H1 (cell line): Measurements from ENCODE around the gene HCK.

Source experiments
- CEBPB ChIP-seq: IDR thresholded peaks from 2 replicates; pipeline ENCODE4 v1.6.1; 2012; ENCODE audit warnings: low read depth, low read length
- EGR1 ChIP-seq: IDR thresholded peaks from 2 replicates; pipeline ENCODE4 v1.6.1; 2011; ENCODE audit warnings: low read depth, low read length, borderline replicate concordance
- EP300 ChIP-seq, 2 experiments: IDR thresholded peaks; 1 replicate in 1 of 2; 2 replicates in 1 of 2; pipeline ENCODE4 v1.6.1; 2011 to 2012; ENCODE audit warnings: low read depth in 2 of 2, low read length in 2 of 2, mild to moderate bottlenecking in 2 of 2, borderline replicate concordance in 1 of 2, inconsistent platforms in 1 of 2, moderate library complexity in 1 of 2
- EZH2 ChIP-seq: fragments of 200-600 bp; sonication (generic); IDR thresholded peaks from 2 replicates; pipeline ENCODE4 v1.7.1; 2012; ENCODE audit warnings: low read depth, mild to moderate bottlenecking, moderate library complexity, low read length, inconsistent platforms; ENCODE audit not compliant: severe bottlenecking
- SP4 ChIP-seq: IDR thresholded peaks from 2 replicates; pipeline ENCODE4 v1.6.1; 2012; ENCODE audit warnings: low read length, inconsistent platforms
- SRF ChIP-seq: IDR thresholded peaks from 2 replicates; pipeline ENCODE4 v1.6.1; 2011; ENCODE audit warnings: mild to moderate bottlenecking, low read depth, low read length, moderate library complexity
- TF ChIP-seq, protein P1 (sequence below): IDR thresholded peaks from 2 replicates; pipeline ENCODE4 v1.6.1; 2012; ENCODE audit warnings: inconsistent platforms
- TF ChIP-seq, protein P2 (sequence below), 3 experiments: IDR thresholded peaks; 1 replicate in 2 of 3; 2 replicates in 1 of 3; pipeline versions ENCODE4 v1.5.1 to v1.6.1; 2011; ENCODE audit warnings: low read length in 3 of 3, mild to moderate bottlenecking in 3 of 3, inconsistent platforms in 2 of 3, low read depth in 1 of 3, moderate library complexity in 1 of 3; ENCODE audit not compliant: insufficient read depth in 1 of 3; ENCODE audit errors: control extremely low read depth in 1 of 3
- TF ChIP-seq, protein P3 (sequence below): IDR thresholded peaks from 2 replicates; pipeline ENCODE4 v1.6.1; 2011; ENCODE audit warnings: low read depth, mild to moderate bottlenecking, low read length; ENCODE audit not compliant: insufficient read depth
- TF ChIP-seq, protein P4 (sequence below): IDR thresholded peaks from 2 replicates; pipeline ENCODE4 v1.6.1; 2012; ENCODE audit warnings: low read length, inconsistent platforms

DNA sequence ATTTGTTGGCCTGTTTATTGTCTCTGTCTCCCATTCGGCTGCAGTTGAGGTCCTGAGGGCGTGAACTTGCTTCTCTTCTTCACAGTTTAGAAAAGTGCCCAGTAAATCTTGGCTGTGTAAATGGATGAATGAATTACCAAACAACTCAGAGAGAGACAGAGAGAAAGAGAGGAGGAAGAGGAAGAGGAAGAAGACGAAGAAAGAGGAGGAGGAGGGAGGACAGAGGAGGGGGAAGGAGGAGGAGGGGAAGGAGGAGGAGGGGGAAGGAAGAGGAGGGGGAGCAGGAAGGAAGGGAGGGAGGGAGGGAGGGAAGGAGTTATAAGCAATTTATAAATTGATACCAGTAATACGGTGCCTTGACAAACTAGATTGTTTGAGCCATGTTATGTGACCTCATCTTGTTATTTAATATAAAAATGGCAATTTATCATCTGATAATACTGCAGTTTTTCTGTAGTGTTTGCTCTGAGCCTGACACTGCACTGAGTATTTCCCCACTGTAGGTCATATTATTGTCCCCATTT is 18.7 kb downstream of the HCK start:
- TF ChIP-seq SP4 (no peak), EGR1 (no peak), EZH2 (no peak), EP300 (IDR thresholded peaks at IDR 0.05; ENCODE audit: borderline replicate concordance in 1 of 2, low read depth in 2 of 2, low read length in 2 of 2) (no peak), SRF (no peak), CEBPB (no peak)
- TF ChIP-seq, protein P1, sequence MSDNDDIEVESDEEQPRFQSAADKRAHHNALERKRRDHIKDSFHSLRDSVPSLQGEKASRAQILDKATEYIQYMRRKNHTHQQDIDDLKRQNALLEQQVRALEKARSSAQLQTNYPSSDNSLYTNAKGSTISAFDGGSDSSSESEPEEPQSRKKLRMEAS, result no peak
- TF ChIP-seq, protein P2, sequence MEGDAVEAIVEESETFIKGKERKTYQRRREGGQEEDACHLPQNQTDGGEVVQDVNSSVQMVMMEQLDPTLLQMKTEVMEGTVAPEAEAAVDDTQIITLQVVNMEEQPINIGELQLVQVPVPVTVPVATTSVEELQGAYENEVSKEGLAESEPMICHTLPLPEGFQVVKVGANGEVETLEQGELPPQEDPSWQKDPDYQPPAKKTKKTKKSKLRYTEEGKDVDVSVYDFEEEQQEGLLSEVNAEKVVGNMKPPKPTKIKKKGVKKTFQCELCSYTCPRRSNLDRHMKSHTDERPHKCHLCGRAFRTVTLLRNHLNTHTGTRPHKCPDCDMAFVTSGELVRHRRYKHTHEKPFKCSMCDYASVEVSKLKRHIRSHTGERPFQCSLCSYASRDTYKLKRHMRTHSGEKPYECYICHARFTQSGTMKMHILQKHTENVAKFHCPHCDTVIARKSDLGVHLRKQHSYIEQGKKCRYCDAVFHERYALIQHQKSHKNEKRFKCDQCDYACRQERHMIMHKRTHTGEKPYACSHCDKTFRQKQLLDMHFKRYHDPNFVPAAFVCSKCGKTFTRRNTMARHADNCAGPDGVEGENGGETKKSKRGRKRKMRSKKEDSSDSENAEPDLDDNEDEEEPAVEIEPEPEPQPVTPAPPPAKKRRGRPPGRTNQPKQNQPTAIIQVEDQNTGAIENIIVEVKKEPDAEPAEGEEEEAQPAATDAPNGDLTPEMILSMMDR (IDR thresholded peaks at IDR 0.05; ENCODE audit: control extremely low read depth in 1 of 3, insufficient read depth in 1 of 3, low read depth in 1 of 3, low read length in 3 of 3), result no peak
- TF ChIP-seq, protein P3, sequence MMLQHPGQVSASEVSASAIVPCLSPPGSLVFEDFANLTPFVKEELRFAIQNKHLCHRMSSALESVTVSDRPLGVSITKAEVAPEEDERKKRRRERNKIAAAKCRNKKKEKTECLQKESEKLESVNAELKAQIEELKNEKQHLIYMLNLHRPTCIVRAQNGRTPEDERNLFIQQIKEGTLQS, result no peak
- TF ChIP-seq, protein P4, sequence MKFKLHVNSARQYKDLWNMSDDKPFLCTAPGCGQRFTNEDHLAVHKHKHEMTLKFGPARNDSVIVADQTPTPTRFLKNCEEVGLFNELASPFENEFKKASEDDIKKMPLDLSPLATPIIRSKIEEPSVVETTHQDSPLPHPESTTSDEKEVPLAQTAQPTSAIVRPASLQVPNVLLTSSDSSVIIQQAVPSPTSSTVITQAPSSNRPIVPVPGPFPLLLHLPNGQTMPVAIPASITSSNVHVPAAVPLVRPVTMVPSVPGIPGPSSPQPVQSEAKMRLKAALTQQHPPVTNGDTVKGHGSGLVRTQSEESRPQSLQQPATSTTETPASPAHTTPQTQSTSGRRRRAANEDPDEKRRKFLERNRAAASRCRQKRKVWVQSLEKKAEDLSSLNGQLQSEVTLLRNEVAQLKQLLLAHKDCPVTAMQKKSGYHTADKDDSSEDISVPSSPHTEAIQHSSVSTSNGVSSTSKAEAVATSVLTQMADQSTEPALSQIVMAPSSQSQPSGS, result no peak
